Adrenal gland (tissue), 5 donors: ENCODE results near the gene NDUFB3.

Source experiments
- CTCF ChIP-seq, 6 experiments: fragments of 450-650 bp in 4 of 6; fragments of 200-600 bp in 2 of 6; sonication (generic) in 1 of 6; IDR thresholded peaks; 1 replicate in 5 of 6; 2 replicates in 1 of 6; pipeline versions ENCODE4 v1.5.1 to v1.8.0; 2016 to 2021; ENCODE audit warnings: antibody characterized with exemption in 6 of 6, mild to moderate bottlenecking in 2 of 6, moderate library complexity in 1 of 6
- POLR2A ChIP-seq, 2 donors: fragments of 450-650 bp; IDR thresholded peaks; one replicate each; pipeline ENCODE4 v1.6.1; 2017; ENCODE audit warnings: antibody characterized with exemption in 2 of 2, mild to moderate bottlenecking in 2 of 2, moderate library complexity in 1 of 2
- donor health status: DM: no; HTN: no; CAD: no.

GRCh38 chr2:201132518-201132917 is 60.7 kb downstream of the NDUFB3 start:
- TF ChIP-seq CTCF (IDR thresholded peaks at IDR 0.05) = no peak
- TF ChIP-seq POLR2A (IDR thresholded peaks at IDR 0.05) = no peak
